ENCODE data around the gene FAM107A. TPM values are rescaled to one million over a fixed set of nuclear protein-coding genes. Genes with fewer than 3 reads are reported as not detected.

FAM107A gene
- total RNA-seq, 1 experiment from 2014 or later = not detected

- intact Hi-C loops (cut with micrococcal nuclease) = no loop called here
- H3K9me3 ChIP-seq (ENCODE audit: control insufficient read depth in 1 of 2, insufficient read depth in 1 of 2, low read depth in 1 of 2, low read length in 2 of 2) = no peaks in the 10 kb centered on the region
- H3K4me3 ChIP-seq (replicated peaks in 1 of 2; ENCODE audit: low read depth in 1 of 2, low read length in 2 of 2) = no peak overlapping the region
- BruUV-seq (replicated peaks) = no TSS peak
- ChIA-PET RAD21 (ENCODE audit: low non-redundant PET in 1 of 2, low total read pairs in 2 of 2, uncharacterized antibody in 2 of 2, unreplicated experiment in 2 of 2) (no interaction called here), POLR2A (interaction anchor here (0.5 kb wide), 1 partner anchor 28 kb away, joined by 6 read pairs; no protein-coding TSS in a partner anchor), CTCF (interaction anchor here (0.9 kb wide), 1 partner anchor 32 kb away, joined by 3 read pairs; no protein-coding TSS in a partner anchor)
- no peaks in the 10 kb centered on the region for H3K79me2 ChIP-seq (ENCODE audit: insufficient read depth, low read length)
- no peak overlapping the region for H2AFZ ChIP-seq (ENCODE audit: low read depth, low read length, poor library complexity, severe bottlenecking)
- TF ChIP-seq RAD21 (IDR thresholded peaks at IDR 0.05; ENCODE audit: low read depth) (no peak), EZH2phosphoT487 (IDR thresholded peaks at IDR 0.05; ENCODE audit: borderline replicate concordance) (no peak), CEBPB (IDR thresholded peaks at IDR 0.05; ENCODE audit: low read depth) (no peak), MAX (IDR thresholded peaks at IDR 0.05) (no peak), SP1 (IDR thresholded peaks at IDR 0.05; ENCODE audit: low read depth) (no peak), TCF7L2 (IDR thresholded peaks at IDR 0.05; ENCODE audit: borderline replicate concordance, extremely low read depth, insufficient read depth, insufficient read length) (no peak), EZH2 (IDR thresholded peaks at IDR 0.05) (no peak), ZNF274 (IDR thresholded peaks at IDR 0.05; ENCODE audit: low read depth, low read length) (no peak), FOSL1 (IDR thresholded peaks at IDR 0.05; ENCODE audit: low read depth) (no peak), JUND (IDR thresholded peaks at IDR 0.05) (no peak), CBX3 (IDR thresholded peaks at IDR 0.05; ENCODE audit: low read depth) (no peak), REST (IDR thresholded peaks at IDR 0.05; ENCODE audit: low read depth) (no peak), SRF (IDR thresholded peaks at IDR 0.05; ENCODE audit: low read depth) (no peak), EGR1 (IDR thresholded peaks at IDR 0.05; ENCODE audit: low read depth) (no peak), YY1 (IDR thresholded peaks at IDR 0.05; ENCODE audit: extremely low read depth, insufficient replicate concordance, low read depth, low read length) (no peak), POLR2AphosphoS5 (IDR thresholded peaks at IDR 0.05; ENCODE audit: low read depth, low read length) (no peak), ELF1 (IDR thresholded peaks at IDR 0.05; ENCODE audit: borderline replicate concordance, low read depth) (no peak), SIN3A (IDR thresholded peaks at IDR 0.05; ENCODE audit: low read depth) (no peak)
- TF ChIP-seq, protein P1, sequence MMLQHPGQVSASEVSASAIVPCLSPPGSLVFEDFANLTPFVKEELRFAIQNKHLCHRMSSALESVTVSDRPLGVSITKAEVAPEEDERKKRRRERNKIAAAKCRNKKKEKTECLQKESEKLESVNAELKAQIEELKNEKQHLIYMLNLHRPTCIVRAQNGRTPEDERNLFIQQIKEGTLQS (IDR thresholded peaks at IDR 0.05) = no peak
- TF ChIP-seq, protein P2, sequence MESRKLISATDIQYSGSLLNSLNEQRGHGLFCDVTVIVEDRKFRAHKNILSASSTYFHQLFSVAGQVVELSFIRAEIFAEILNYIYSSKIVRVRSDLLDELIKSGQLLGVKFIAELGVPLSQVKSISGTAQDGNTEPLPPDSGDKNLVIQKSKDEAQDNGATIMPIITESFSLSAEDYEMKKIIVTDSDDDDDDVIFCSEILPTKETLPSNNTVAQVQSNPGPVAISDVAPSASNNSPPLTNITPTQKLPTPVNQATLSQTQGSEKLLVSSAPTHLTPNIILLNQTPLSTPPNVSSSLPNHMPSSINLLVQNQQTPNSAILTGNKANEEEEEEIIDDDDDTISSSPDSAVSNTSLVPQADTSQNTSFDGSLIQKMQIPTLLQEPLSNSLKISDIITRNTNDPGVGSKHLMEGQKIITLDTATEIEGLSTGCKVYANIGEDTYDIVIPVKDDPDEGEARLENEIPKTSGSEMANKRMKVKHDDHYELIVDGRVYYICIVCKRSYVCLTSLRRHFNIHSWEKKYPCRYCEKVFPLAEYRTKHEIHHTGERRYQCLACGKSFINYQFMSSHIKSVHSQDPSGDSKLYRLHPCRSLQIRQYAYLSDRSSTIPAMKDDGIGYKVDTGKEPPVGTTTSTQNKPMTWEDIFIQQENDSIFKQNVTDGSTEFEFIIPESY (IDR thresholded peaks at IDR 0.05; ENCODE audit: extremely low read depth, insufficient replicate concordance, low read length) = no peak
- H3K9ac ChIP-seq (ENCODE audit: low read length) = no peak overlapping the region
- no peak overlapping the region for H3K27ac ChIP-seq (ENCODE audit: low read depth, low read length)
- H3K4me1 ChIP-seq (ENCODE audit: control insufficient read depth in 1 of 2, insufficient read depth in 2 of 2, low read length in 2 of 2) = no peaks in the 10 kb centered on the region; a peak in 1 of 4 replicates
- ATAC-seq (no peak), DNase-seq (ENCODE audit: low read depth, low spot score) (no peak)
- no peak overlapping the region for H3K4me2 ChIP-seq (ENCODE audit: low read length)
- no peaks in the 10 kb centered on the region for H3K36me3 ChIP-seq (ENCODE audit: control insufficient read depth in 1 of 2, insufficient read depth in 2 of 2, low read length in 2 of 2)
- H3K9me2 ChIP-seq (ENCODE audit: insufficient read depth) = no peaks in the 10 kb centered on the region
- H3K27me3 ChIP-seq (ENCODE audit: insufficient read depth, low read length) = peaks cover 59% of the 10 kb centered on the region
- no peaks in the 10 kb centered on the region for H4K20me1 ChIP-seq (ENCODE audit: insufficient read depth)
These were observed 26.4 kb upstream of the FAM107A start for GRCh38 chr3:58603606-58604005.
